PFSK-1 (cell line): Measurements from ENCODE around the gene KDM4C.

Source experiments
- POLR2AphosphoS5 ChIP-seq: IDR thresholded peaks from 2 replicates; pipeline ENCODE4 v1.6.1; 2012; ENCODE audit warnings: low read depth, mild to moderate bottlenecking, control low read depth, low read length, moderate library complexity
- REST ChIP-seq, 2 experiments: IDR thresholded peaks; 2 replicates each; pipeline versions ENCODE4 v1.6.1 to v1.8.0; 2011 to 2012; ENCODE audit warnings: low read depth in 2 of 2, low read length in 2 of 2, control low read depth in 1 of 2, inconsistent platforms in 1 of 2, mild to moderate bottlenecking in 1 of 2, moderate library complexity in 1 of 2; ENCODE audit not compliant: insufficient read depth in 1 of 2
- SIN3A ChIP-seq: IDR thresholded peaks from 2 replicates; pipeline ENCODE4 v1.6.1; 2012; ENCODE audit warnings: mild to moderate bottlenecking, low read length, moderate library complexity, borderline replicate concordance; ENCODE audit not compliant: insufficient read depth
- TAF1 ChIP-seq: IDR thresholded peaks from 2 replicates; pipeline ENCODE4 v1.6.1; 2012; ENCODE audit warnings: low read length, control low read depth, borderline replicate concordance; ENCODE audit not compliant: insufficient read depth

DNA sequence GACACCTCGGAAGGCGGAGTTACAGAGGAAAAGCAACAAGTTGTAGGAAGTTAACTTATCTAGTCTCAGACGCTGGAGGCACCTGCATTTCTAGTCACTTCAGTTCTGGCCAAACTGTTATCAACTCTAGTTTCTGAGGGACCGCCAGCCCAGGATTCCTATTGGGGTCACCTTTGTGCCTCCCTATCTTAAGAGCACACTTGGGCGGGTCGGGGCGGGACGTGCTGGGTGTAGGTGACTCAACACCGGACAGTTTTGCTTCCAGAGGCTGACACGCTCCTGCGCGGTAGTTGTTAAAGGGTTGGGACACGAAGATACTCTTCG is 679 bp upstream of the KDM4C start:
- TF ChIP-seq SIN3A (no peak), REST (IDR thresholded peaks at IDR 0.05; ENCODE audit: insufficient read depth in 1 of 2, low read depth in 2 of 2, low read length in 2 of 2) (no peak), POLR2AphosphoS5 (no peak), TAF1 (no peak)
